ENCODE measurements around the gene SLC7A1.

The SLC7A1 gene

DNA sequence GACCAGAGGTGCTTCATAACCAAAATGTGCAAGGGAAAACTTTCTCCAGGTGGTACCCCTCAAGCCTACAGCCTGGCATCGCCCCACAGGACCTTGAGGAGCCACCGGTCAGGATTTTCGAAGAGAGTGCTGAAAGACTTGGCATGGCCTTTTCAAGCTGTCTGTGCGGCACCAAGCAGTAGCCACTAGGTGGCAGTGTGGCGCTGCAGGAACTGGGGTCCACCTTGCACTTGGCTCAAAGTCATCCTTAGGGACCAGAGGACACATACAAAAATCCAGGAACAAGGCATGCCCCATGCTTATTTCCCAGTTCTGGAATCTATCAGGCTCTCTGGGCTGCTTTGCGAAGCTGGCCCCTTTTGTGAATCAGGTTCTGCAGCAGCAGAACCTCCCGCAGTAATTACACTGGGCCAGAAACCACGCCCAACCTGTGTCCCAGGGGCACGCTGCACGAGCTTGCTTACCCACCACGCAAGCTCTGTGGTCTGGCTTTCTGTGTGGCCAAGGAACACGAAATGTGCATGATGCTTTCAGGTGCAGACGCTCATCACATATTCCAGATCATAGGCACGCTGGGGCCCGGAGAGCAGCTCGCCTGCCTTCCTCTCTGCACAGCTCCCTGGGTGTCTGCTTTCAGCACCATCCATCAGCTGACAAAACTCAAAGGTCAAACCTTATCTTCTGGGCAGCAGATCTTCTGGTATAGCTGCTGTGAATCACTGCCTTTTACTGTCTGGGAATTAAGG, 87.2 kb downstream of the SLC7A1 start:
- no peak for DNase-seq

DNA sequence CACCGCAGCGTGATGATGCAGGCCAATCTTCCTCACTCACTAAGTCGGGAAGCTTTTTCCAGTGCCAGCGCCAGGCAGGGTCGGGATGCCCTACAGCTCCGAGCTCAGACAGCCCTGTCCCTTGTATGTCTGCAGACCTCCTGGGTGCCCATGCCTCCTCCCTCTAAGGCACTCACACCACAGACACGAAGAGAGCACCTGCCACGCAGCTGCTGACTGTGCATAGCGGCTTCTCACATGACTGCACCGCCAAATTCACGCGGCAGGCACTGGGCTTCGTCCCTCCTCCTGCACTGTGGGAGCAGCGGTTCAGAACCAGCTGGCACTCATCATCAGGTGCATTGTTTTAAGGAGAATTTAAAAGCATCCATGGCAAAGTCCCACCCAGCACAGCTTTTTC, 88.1 kb downstream of the SLC7A1 start:
- DNase-seq: no peak

DNA sequence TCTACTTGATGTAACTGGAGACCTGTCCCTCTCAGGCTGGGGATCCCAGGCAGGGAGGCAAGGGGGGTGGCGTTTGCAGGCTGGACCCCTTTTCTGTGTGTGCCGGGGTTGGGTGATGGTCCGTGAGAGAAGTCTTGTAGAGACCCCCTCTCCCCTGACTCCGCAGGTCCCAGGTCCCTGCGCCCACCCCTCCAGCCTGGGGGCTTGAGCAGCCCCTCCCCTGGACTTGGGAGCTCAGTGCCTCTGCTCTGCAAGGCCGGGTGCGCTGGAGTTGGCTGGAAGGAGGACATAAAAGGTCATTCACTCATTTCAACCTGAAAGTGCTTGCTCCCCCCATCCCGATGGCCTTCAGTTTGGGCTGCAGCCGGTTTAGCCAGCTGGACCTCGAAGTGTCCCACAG, 89.5 kb downstream of the SLC7A1 start:
- DNase-seq: no peak

DNA sequence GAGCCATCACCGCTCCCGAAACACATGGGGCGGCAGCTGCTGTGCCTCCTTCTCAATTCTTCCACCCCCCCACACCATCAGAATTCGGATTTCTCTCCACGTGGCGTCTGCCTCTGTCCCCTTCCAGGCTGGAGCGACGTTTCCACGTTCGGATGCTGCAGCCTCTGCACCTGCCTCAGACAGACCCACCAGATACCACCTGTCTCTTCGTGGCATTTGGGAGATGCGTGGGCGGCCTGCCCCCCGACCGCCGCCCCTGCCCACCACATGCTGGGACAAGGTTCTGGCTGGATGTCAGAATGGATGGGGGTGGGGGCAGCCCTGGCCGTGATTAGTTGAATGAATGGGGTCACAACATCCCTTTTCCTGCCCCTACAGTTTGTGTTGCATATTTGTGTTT, 90.0 kb downstream of the SLC7A1 start:
- DNase-seq: no peak

DNA sequence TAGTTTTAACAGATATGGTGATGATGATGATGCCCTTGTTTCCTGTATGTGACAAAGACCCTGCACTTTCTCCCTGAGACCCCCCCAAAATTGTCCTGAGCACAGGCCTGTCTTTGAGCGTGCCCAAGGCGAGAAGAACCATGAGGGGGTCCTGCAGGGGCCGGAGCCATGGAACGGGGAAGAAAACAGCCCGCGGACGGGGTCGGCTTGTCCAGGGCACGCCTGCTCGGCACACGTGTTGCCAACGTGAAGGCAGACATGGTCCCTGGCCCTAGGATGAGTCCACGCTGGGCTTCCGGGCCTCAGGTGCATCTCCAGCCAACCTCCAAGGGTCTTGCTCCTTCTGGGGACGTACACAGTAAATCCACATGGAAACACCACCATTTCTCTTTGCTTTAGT, 90.8 kb downstream of the SLC7A1 start:
- DNase-seq: no peak

DNA sequence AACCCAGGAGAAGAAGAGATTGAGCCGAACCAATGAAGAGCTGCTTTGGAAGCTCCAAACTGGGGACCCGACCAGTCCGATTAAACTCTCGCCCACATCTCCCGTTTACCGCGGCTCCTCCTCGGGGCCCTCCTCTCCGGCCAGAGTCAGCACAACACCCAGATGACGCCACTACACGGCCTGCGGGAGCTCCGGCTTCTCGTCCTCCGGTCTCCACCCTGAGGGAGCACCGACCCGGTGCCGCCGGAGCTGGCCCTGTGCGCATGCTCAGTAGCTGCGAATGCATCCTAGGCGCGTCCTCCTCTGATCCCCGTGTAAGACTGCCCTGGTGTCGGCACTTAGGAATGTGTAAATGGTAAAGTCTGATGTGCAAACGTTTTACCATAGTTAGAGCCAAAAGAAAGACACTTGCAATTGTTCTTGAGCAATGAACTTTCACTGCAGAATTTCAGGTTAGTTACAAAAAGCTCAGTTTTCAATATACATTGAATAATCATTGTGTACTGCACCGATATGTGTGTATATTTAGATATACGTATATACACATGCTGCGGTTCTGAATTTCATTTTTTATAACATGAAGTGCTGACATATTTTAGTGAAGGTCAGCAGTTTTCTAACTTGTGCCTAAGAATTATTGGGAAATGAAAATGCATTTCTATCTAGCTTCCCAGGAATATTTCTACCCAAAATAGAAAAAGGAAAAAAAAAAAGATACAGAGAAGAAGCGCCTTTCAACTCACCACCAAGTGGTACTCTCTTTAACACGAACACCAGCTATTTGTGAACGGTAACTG, 92.2 kb downstream of the SLC7A1 start:
- no peak for DNase-seq

DNA sequence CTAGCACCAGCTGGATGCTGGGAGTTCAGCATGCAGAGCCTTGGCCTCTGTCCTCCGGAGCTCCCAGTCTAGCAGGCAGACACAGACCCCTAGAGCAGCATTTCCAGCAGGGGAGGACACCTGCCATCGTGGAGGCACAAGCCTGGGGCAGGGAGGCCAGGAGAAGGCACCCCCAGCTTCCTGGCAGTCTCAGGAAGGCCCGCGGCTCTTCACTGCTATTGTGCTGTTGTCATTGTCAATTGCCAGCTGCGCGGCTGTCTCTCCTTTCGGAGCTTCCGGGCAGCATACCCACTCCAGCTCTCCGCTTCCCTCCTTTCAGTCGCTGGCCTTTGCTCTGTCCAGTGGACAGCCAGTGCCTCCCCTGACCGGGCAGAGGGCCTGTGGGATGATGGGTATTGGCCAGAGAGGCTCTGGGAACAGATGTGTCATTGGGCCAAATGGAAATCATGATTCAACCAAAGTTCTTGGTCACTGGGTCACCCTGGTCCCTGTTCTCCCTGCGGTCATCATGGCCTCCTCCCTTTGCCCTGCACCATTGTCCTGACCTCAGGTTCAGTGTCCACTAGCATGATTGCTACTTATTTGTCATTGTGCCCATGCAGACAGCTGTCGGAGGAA, 93.0 kb downstream of the SLC7A1 start:
- DNase-seq: no peak

DNA sequence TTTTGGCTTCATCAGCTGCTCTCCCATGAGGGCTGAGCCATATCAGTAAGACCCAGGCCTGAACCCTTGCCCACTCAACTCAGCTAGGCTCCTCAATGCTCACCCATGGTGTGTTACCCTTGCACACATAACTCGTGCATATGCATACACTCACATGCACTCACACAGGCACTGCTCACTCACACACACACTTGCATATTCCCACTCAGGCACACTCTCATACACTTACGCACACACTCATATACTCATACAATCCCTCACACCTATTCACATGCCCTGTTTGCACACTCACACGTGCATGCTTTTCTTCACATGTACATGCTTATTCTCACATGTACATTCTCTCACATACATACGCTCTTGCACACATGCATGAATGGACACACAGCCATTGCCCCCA, 93.8 kb downstream of the SLC7A1 start:
- DNase-seq: no peak

DNA sequence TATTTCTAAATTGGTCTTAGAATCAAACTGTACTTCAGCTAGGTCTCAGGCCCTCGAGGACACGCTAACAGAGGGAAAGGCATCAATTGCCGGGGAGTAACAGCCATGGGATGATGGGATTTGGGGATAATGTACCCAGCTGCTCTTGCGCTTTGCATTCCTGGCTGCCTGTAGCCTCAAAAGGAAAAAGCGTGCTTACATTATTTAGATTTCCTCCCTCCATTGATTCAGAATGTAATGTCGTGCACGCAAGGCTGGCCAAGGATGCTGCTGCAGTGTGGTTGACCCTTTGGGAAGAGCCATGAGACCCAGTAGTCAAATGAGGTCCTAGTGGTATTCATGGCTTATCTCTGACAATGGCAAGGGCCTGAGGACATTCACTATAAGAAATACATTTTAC, 95.1 kb downstream of the SLC7A1 start:
- no peak for DNase-seq

DNA sequence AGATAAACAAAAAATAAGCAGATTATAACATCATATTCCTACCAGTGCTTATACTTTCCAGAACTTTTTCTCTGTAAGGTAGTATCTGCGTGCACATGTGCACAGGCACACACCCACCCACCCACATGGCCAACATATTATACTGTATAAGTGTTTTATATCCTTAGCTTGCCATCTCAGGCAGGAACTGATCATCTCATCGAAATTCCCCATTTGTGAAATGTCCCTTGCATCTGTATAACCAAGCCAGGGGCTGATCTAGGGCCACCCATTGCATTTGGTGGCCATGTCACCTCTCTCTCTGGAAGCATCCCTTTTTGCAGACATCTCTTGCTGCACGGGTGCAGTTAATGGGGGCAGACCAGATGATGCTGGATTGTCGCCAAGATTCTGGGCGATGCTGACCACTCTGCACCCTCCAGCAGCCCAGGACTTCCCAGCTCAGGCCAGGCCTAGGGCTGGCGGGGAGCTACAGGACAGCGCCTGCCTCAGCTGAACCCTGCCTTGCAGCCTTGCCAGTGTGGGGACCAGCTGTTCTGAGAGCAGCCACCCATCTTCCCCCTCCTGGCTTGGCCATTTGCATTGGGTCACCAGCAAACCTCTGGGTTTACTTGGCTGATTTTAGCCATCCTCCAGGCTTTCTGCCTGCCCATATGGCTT, 95.9 kb downstream of the SLC7A1 start:
- DNase-seq: no peak

DNA sequence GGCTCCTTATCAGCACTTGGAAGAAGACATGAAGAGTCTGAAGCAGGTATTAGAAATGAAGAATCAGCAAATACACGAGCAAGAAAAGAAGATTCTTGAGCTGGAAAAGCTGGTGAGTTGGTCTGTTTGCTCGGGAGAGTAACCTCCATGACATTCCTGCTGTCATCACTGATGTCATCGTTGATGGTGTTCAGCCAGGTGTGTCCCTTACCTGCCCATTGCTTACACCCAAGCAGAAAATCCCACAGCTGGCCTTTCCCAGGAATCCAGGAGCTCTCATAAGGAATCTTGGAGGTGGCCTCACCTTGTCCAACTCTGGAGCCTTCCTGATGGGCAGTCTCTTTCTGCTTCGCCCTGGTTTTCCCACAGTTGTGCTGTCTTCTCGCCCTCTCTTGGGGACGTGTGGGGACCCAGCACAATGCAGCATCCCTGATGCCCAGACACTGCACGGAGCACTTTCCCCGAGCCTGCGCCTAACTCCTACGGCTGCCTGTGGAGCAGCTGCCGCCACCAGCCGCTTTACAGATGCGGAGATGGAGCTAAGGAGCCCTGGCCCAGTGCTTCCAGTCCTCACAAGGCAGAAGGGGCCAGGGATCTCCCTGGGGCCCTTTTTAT, 97.0 kb downstream of the SLC7A1 start:
- no peak for DNase-seq

DNA sequence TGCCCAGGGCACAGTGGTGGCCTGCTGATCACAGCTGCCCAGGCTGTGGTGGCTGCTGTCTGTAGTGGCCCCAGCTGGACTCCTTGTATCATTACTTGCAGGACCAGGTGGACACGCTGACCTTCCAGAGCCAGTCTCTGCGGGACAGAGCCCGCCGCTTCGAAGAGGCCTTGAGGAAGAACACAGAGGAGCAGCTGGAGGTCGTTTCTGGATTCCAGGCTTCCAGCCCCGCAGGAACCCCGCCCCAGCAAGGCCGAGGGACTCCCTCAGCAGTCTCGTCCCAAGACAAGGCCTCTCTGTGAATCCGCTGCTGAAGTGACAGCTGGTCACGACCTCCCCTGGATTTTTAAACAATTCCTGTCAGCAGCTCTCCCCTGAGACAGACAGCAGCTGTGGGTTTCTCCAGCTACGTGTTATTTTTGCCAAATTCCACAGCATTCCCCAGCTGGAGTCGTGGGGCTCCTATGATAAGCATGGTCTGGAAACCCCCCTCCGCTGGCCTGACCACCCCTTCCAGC, 98.3 kb downstream of the SLC7A1 start:
- no peak for DNase-seq

DNA sequence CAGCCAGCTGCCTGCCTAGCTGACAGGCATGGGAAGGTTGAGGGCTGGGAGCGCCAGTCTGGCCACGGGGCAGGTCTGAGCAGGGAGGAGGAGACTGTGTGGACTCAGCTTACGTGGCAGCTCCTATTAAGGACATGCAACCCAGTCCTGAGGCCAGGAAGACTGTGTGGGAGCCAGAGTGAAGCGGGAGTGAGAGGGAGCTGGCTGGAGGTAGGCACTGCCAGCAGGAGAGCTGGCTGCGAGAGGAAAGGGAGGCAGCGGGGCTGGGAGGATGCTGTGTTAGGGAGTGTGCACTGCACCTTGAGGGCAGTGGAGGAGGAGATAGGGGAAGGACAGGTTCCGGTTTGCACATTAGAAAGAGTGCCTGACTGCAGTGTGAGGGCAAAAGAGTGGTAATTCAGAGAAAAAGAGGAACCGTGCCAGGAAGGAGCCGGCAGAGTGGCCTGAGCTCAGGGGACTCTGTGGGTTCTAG, 99.2 kb downstream of the SLC7A1 start:
- peak; percentile 78 for DNase-seq

DNA sequence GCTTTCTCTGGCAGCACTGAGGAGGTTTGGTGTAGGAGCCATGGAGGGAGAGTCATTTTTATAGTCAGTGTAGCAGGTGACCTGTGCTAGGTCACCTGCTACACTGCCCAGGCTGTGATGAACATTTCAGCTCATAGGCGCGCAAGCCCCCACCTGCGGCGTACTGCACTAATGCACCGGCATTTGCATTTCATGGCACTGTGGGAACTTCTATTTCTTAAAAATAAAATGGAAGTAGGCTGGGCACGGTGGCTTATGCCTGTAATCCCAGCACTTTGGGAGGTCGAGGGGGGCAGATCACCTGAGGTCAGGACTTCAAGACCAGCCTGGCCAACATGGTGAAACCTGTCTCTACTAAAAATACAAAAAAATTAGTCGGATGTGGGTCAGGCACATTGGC, 101.0 kb downstream of the SLC7A1 start:
- DNase-seq: no peak

DNA sequence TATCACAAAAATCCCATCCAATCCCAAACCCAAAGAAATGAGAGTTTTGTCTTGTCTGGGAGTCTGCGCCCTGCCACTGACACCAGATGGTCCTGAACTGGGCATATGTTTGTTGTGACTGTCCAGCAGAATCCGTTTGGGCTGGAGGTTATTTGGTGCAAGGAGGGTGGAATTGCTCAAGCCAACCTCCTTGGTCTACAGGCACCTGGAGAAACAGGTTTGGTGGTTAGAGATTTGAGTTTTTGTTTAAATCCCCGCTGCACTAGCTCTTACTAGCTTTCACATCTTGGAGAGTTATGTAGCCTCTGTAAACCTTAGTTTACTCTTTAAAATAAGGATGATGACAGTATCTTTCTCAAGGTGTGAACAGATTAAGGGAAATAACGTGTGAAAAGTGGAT, 101.7 kb downstream of the SLC7A1 start:
- no peak for DNase-seq

DNA sequence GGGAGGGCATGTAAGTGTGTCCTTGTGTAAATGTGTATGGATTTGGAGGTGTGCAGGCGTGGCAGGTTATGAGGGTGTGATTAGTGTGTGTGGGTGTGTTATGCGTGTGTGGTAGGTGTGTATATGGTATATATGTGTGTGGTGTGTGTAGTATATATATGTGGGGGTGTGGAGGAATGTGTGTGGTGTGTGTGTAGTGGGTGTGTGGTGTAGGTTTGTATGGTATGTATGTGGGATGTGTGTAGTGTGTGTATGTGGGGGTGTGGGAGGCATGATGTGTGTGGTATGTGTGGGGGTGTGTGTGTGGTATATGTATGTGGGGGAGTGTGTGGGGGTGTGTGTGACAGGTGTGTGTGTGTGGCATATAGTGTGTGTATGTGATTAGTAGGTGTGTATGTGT, 104.2 kb downstream of the SLC7A1 start:
- DNase-seq: no peak

DNA sequence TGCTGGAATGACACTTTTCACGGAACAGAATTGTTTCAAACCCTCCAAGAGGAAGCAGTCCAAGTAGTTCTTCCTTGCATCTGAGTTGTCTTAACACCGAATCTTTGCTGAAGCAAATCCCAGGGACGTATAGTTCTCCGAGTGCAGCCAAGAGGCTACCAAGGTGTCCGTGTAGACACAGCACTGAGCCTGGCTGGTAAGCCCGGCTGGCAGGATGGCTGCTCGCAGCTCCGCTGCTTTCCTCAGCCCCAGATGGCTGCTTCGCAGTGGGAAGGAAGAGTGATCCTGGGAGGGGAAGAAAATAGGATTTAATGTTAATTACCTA, 105.0 kb downstream of the SLC7A1 start:
- DNase-seq: no peak

DNA sequence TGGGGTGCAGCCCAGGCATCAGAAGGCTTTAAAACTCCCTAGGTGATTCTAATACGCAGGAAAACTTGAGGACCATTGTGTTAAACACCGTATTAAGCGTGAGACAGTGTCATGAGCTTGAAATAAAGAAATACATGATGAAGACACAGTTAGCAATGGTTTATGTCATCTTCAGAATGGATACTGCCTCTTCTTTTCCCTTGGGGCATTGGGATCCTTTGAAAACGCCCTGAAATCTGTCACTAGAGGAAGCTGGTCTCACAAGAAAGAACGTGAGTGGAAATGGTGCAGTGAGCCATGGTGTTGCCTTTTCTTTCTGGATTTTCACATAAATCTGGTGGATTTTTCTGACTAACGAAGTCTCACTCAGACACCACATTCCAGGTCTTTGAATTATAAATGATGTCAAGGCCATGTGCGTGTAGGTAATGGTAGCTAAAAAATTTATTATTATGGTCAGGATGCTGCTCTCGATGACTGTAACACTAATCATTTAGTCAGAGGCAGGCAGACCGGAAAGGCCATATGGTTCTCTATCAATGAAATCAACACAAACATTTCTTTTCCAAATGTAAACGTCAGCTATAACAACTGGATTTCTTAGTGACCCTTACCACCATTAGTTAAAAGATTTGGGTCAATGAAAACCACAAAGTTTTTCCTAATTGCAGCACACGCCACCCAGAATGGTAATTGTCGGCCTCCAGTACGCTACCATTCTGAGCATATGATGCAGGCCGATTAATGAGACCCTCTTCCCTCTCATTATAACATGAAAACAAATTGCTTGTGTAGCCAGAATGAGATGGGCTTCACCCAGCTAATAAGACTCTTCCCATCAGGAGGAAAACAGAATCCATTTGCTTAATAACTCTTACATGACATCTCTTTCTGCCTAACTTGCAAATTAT, 105.6 kb downstream of the SLC7A1 start:
- no peak for DNase-seq

DNA sequence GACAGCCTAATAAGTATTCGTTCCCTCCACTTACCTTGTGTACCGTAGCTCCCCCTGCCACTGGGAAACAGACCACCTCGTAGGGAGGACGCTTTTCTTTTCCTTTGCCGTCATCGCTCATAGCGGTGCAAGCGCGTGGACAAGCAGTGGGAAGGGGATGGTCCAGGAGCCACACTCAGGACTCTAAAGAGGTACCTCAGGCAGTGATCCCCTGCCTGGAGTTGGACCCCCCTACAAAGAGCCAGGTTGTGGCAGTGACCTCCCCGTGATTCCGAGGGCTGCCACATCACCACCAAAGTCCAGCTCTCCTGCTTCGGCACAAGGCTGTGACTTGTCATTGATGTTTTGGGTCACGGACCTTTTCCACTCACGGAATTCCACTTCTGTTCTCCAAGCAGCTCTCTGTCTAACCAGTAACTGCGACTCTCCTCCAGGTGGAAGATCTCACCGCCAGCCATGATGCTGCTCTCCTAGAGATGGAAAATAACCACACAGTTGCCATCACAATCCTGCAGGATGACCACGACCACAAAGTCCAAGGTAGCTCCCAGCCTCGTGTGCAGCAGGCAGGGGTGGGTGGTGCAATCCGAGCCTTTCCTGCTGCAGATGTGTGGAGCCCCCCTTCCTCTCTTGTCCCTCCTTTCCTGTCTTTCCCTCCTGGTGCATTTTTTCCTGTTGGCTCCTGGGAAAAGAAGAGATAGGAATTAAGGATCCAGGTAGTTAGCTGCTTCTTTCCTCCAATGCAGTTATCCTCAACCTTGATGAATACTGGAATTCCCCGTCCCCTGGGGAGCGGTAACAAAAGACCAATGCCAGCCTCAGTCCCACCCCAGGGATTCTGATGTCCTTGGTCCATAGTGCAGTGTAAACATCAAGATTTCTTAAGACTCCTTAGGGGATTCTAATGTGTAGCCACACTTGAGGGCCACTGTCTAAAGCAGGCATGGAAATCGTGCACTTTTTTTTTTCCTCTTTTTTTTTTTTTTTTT, 107.7 kb downstream of the SLC7A1 start:
- DNase-seq: no peak

DNA sequence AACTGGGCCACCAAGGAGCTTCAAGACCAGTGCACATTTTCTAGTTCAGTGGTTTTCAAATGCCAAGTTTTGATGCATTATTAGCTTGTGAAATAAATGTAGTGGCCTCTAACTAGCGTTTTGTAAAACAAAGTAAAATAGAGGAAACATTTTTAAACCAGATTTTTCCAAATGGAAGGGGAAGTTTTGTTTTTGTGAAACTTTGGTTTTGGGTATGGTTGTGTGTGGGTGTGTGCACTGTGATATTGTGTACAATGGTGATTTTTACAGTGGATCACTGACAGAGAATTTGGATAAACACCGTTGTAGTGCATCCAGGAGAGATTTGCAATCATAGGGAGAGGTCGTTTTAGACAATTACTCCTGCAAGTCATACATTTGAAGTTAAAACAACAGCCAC, 108.9 kb downstream of the SLC7A1 start:
- no peak for DNase-seq

DNA sequence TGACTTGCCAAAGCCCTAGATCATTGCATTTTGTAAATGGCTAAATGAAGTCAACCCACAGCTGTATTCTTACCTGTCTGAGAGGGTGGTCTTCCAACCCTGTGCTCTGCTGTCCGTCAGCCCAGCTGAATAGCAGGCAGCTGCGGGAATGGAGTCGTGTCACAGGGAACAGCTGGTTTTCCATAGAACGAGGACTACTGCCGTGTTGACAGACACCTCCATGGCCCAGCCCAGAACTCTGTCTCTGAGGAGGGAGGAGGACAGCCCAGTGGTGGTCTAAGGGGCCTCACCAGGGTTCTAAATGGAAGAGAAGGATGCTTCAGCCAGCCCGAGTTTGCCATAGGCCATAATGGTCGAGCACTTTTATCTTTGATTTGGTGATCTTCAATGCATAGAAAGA, 110.7 kb downstream of the SLC7A1 start:
- no peak for DNase-seq

All from KG1 (cell line).